ENCODE measurements around the gene NKTR. TPM values are rescaled to one million over a fixed set of nuclear protein-coding genes. Genes with fewer than 3 reads are reported as not detected.
A peak's percentile ranks its signal among the peaks of the same experiment; 100 is the strongest.

The NKTR gene
- total RNA-seq, 1 experiment from 2014 or later, result 79.8 TPM

DNA sequence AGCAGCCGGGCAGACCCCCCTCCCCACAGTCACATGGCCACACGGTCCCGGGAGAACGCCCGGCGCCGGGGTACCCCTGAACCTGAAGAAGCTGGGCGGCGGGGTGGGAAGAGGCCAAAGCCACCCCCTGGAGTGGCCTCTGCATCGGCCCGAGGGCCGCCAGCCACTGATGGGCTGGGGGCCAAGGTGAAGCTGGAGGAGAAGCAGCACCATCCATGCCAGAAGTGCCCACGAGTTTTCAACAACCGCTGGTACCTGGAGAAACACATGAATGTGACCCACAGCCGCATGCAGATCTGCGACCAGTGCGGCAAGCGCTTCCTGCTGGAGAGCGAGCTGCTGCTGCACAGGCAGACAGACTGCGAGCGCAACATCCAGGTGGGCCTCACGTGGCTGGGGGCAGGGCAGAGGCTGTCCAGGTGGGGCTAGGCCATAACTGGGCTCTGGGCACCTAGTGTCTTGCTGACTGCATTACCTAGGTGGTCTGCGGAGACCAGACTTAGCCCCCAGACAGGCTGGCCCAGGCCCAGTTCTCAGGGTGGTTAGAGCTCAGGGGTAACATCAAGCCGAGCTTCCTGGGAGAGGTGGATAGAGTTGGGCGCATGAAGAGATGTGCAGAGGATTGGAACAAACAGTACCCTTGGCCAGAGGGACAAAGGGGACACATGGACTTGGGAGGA is 59.1 kb downstream of the NKTR start:
- peak; percentile 29 for DNase-seq
- Histone ChIP-seq H3K9me3 (ENCODE audit: control insufficient read depth, low read depth, low read length) (no peaks in the 10 kb centered on the region), H2BK5ac (ENCODE audit: insufficient read length, low read length) (no peak overlapping the region), H3K27ac (ENCODE audit: insufficient read length, low read depth, low read length) (no peak overlapping the region), H2BK15ac (ENCODE audit: low read depth, low read length) (no peak overlapping the region), H3K56ac (ENCODE audit: insufficient read length, low read depth, low read length) (no peak overlapping the region), H3K79me1 (ENCODE audit: insufficient read depth, low read depth, low read length, poor library complexity, severe bottlenecking) (no peaks in the 10 kb centered on the region), H3K79me2 (ENCODE audit: insufficient read depth, low read length) (no peaks in the 10 kb centered on the region), H4K91ac (ENCODE audit: insufficient read length, low read depth, low read length) (no peak overlapping the region), H2AK5ac (ENCODE audit: insufficient read length, low read length) (no peak overlapping the region), H3K23me2 (ENCODE audit: insufficient read length, low read depth, low read length, poor library complexity, severe bottlenecking) (no peaks in the 10 kb centered on the region), H3K27me3 (ENCODE audit: insufficient read depth, low read length) (no peaks in the 10 kb centered on the region), H3K4me2 (ENCODE audit: insufficient read depth, insufficient read length, low read length) (no peak overlapping the region), H3K14ac (ENCODE audit: insufficient read depth, low read length) (no peak overlapping the region; the same call in 1 of the 2 replicates), H3T11ph (ENCODE audit: low read length) (no peak overlapping the region), H2BK120ac (ENCODE audit: low read depth, low read length, poor library complexity, severe bottlenecking) (no peak overlapping the region), H2AFZ (ENCODE audit: low read length) (no peak overlapping the region), H4K8ac (replicated peaks; ENCODE audit: insufficient read length, low read depth, low read length) (no peak overlapping the region), H3K4ac (ENCODE audit: low read depth, low read length) (no peak overlapping the region), H2BK20ac (ENCODE audit: low read depth, low read length, poor library complexity, severe bottlenecking) (no peak overlapping the region), H3K18ac (ENCODE audit: insufficient read length, low read depth, low read length) (no peak overlapping the region), H3K4me1 (ENCODE audit: insufficient read depth, low read length) (peaks cover 6% of the 10 kb centered on the region; the same call in 1 of the 2 replicates), H2BK12ac (ENCODE audit: insufficient read length, low read depth, low read length) (no peak overlapping the region), H4K20me1 (ENCODE audit: control insufficient read depth, insufficient read depth, insufficient read length) (no peaks in the 10 kb centered on the region), H3K9ac (ENCODE audit: extremely low read depth, insufficient read length, low read length) (no peak overlapping the region), H4K5ac (ENCODE audit: insufficient read length, low read depth, low read length) (no peak overlapping the region), H3K23ac (ENCODE audit: insufficient read length, low read depth, low read length) (no peak overlapping the region)
- no CpG with 5 or more reads among the region's 25 CpGs for WGBS (ENCODE audit: extremely low coverage, insufficient read length, low lambda C conversion rate)
- peaks cover 2 to 22% of the 10 kb centered on the region in 2 experiments; a peak in 2 of 4 replicates for H3K4me1 Mint-ChIP-seq
- H3K36me3 Mint-ChIP-seq (ENCODE audit: insufficient read depth in 1 of 3, low read depth in 3 of 3), result peaks cover 3 to 21% (median 8%) of the 10 kb centered on the region in 3 experiments
- no peak overlapping the region for H3K4me3 Mint-ChIP-seq
- no peaks in the 10 kb centered on the region for H3K9me3 Mint-ChIP-seq
- H3K27ac Mint-ChIP-seq, result peak overlapping the region in 1 of 3 experiments; percentile 89; a peak in 2 of 7 replicates
- no peaks in the 10 kb centered on the region for H3K27me3 Mint-ChIP-seq (ENCODE audit: low read depth)
- TF ChIP-seq, protein P1, sequence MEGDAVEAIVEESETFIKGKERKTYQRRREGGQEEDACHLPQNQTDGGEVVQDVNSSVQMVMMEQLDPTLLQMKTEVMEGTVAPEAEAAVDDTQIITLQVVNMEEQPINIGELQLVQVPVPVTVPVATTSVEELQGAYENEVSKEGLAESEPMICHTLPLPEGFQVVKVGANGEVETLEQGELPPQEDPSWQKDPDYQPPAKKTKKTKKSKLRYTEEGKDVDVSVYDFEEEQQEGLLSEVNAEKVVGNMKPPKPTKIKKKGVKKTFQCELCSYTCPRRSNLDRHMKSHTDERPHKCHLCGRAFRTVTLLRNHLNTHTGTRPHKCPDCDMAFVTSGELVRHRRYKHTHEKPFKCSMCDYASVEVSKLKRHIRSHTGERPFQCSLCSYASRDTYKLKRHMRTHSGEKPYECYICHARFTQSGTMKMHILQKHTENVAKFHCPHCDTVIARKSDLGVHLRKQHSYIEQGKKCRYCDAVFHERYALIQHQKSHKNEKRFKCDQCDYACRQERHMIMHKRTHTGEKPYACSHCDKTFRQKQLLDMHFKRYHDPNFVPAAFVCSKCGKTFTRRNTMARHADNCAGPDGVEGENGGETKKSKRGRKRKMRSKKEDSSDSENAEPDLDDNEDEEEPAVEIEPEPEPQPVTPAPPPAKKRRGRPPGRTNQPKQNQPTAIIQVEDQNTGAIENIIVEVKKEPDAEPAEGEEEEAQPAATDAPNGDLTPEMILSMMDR (conservative IDR thresholded peaks at IDR 0.05), result no peak

All from H9 (cell line).